ENCODE data around the gene EMILIN2.

Gene EMILIN2

GRCh38 chr18:2897448-2898185 is 50.8 kb downstream of the EMILIN2 start:
- peaks cover 8% of the 10 kb centered on the region for H3K4me1 ChIP-seq (ENCODE audit: control insufficient read depth, low read length)
- H3K4me3 ChIP-seq (ENCODE audit: low read length) = no peak overlapping the region
- H4K20me1 ChIP-seq (ENCODE audit: control insufficient read depth, insufficient read depth, low read depth, low read length) = no peaks in the 10 kb centered on the region
- H3K36me3 ChIP-seq (ENCODE audit: control insufficient read depth, low read length) = no peaks in the 10 kb centered on the region
- no peaks in the 10 kb centered on the region for H3K9me2 ChIP-seq (replicated peaks; ENCODE audit: control insufficient read depth, low read length)
- no peak overlapping the region for H3K4me2 ChIP-seq (ENCODE audit: low read length)
- TF ChIP-seq CTCF (IDR thresholded peaks at IDR 0.05; ENCODE audit: low read depth, low read length, poor library complexity, severe bottlenecking) (no peak), EZH2phosphoT487 (IDR thresholded peaks at IDR 0.05; ENCODE audit: borderline replicate concordance, low read length) (no peak)
- H3F3A ChIP-seq (ENCODE audit: control insufficient read depth, insufficient read depth) = no peaks in the 10 kb centered on the region
- H3K27me3 ChIP-seq (ENCODE audit: control insufficient read depth, low read length) = no peaks in the 10 kb centered on the region
- no peaks in the 10 kb centered on the region for H3K79me2 ChIP-seq (ENCODE audit: control insufficient read depth, low read length)
- no peaks in the 10 kb centered on the region for H3K9me3 ChIP-seq (ENCODE audit: control insufficient read depth, insufficient read depth, low read length)
- no peak overlapping the region for H3K27ac ChIP-seq (ENCODE audit: low read depth, low read length)

GRCh38 chr18:2898186-2898640 is 51.4 kb downstream of the EMILIN2 start:
- Histone ChIP-seq H3K9me2 (replicated peaks; ENCODE audit: control insufficient read depth, low read length) (no peaks in the 10 kb centered on the region), H3K79me2 (ENCODE audit: control insufficient read depth, low read length) (no peaks in the 10 kb centered on the region), H3F3A (ENCODE audit: control insufficient read depth, insufficient read depth) (no peaks in the 10 kb centered on the region), H3K4me3 (ENCODE audit: low read length) (no peak overlapping the region), H4K20me1 (ENCODE audit: control insufficient read depth, insufficient read depth, low read depth, low read length) (no peaks in the 10 kb centered on the region), H3K4me1 (ENCODE audit: control insufficient read depth, low read length) (peaks cover 8% of the 10 kb centered on the region), H3K27ac (ENCODE audit: low read depth, low read length) (no peak overlapping the region), H3K27me3 (ENCODE audit: control insufficient read depth, low read length) (no peaks in the 10 kb centered on the region), H3K9me3 (ENCODE audit: control insufficient read depth, insufficient read depth, low read length) (no peaks in the 10 kb centered on the region), H3K36me3 (ENCODE audit: control insufficient read depth, low read length) (no peaks in the 10 kb centered on the region), H3K4me2 (ENCODE audit: low read length) (no peak overlapping the region)
- TF ChIP-seq CTCF (IDR thresholded peaks at IDR 0.05; ENCODE audit: low read depth, low read length, poor library complexity, severe bottlenecking) (no peak), EZH2phosphoT487 (IDR thresholded peaks at IDR 0.05; ENCODE audit: borderline replicate concordance, low read length) (no peak)

GRCh38 chr18:2900684-2901422 is 54.0 kb downstream of the EMILIN2 start:
- Histone ChIP-seq H3K4me3 (ENCODE audit: low read length) (no peak overlapping the region), H3K27ac (ENCODE audit: low read depth, low read length) (no peak overlapping the region), H3K4me1 (ENCODE audit: control insufficient read depth, low read length) (peaks cover 9% of the 10 kb centered on the region), H4K20me1 (ENCODE audit: control insufficient read depth, insufficient read depth, low read depth, low read length) (no peaks in the 10 kb centered on the region), H3F3A (ENCODE audit: control insufficient read depth, insufficient read depth) (no peaks in the 10 kb centered on the region), H3K9me2 (replicated peaks; ENCODE audit: control insufficient read depth, low read length) (no peaks in the 10 kb centered on the region), H3K79me2 (ENCODE audit: control insufficient read depth, low read length) (no peaks in the 10 kb centered on the region), H3K9me3 (ENCODE audit: control insufficient read depth, insufficient read depth, low read length) (no peaks in the 10 kb centered on the region), H3K4me2 (ENCODE audit: low read length) (no peak overlapping the region), H3K27me3 (ENCODE audit: control insufficient read depth, low read length) (peaks cover 20% of the 10 kb centered on the region), H3K36me3 (ENCODE audit: control insufficient read depth, low read length) (no peaks in the 10 kb centered on the region)
- TF ChIP-seq EZH2phosphoT487 (IDR thresholded peaks at IDR 0.05; ENCODE audit: borderline replicate concordance, low read length) = no peak
- no peak for TF ChIP-seq CTCF (IDR thresholded peaks at IDR 0.05; ENCODE audit: low read depth, low read length, poor library complexity, severe bottlenecking)
